NCI-H187 treated with DMSO at 0.1 percent for 48 hours (cell line): ENCODE measurements around the gene ELN.

Experiments used
- DNase-seq: peaks from one replicate; lab custom pipeline; 2025; lab: John Stamatoyannopoulos, UW

ELN gene

GRCh38 chr7:74093671-74094223, 65.8 kb downstream of the ELN start:
- DNase-seq: no peak

GRCh38 chr7:74094224-74095101, 66.5 kb downstream of the ELN start:
- DNase-seq: no peak

- DNase-seq: no peak
Measured at GRCh38 chr7:74095135-74095534, 67.2 kb downstream of the ELN start.

GRCh38 chr7:74097937-74098614, 70.1 kb downstream of the ELN start:
- DNase-seq: no peak

GRCh38 chr7:74099031-74099430, 71.1 kb downstream of the ELN start:
- no peak for DNase-seq

- DNase-seq: no peak
Measured at GRCh38 chr7:74101061-74101681, 73.2 kb downstream of the ELN start.

GRCh38 chr7:74103219-74103772, 75.3 kb downstream of the ELN start:
- no peak for DNase-seq

- DNase-seq: no peak
Measured at GRCh38 chr7:74104702-74105101, 76.7 kb downstream of the ELN start.

GRCh38 chr7:74105992-74106391, 78.0 kb downstream of the ELN start:
- no peak for DNase-seq

GRCh38 chr7:74106846-74107245, 78.9 kb downstream of the ELN start:
- no peak for DNase-seq

GRCh38 chr7:74115326-74115725, 87.4 kb downstream of the ELN start:
- no peak for DNase-seq

- no peak for DNase-seq
Measured at GRCh38 chr7:74116356-74116755, 88.4 kb downstream of the ELN start.
